G401 (cell line): Measurements from ENCODE around the gene LPIN1. TPM values are rescaled to one million over a fixed set of nuclear protein-coding genes. Genes with fewer than 3 reads are reported as not detected.

Experiments used
- DNase-seq: peaks from one replicate; pipeline ENCODE4 v3.0.0-alpha.2; 2015; ENCODE audit warnings: low spot score
- in situ Hi-C: cut with HindIII; loops from 2 replicates; pipeline ENCODE4 v1.10.0; 2016; ENCODE audit warnings: low sequenced_read_pairs, mixed read lengths
- total RNA-seq: library from RNA; depleted of rRNA; stranded (reverse); fragments of >200 nt; shearing (Covaris generic); gene quantifications from 2 replicates; pipeline ENCODE4 v1.2.3, GENCODE V29; 2014

Gene LPIN1
- total RNA-seq, 1 experiment from 2014 or later: 30.4 TPM

DNA sequence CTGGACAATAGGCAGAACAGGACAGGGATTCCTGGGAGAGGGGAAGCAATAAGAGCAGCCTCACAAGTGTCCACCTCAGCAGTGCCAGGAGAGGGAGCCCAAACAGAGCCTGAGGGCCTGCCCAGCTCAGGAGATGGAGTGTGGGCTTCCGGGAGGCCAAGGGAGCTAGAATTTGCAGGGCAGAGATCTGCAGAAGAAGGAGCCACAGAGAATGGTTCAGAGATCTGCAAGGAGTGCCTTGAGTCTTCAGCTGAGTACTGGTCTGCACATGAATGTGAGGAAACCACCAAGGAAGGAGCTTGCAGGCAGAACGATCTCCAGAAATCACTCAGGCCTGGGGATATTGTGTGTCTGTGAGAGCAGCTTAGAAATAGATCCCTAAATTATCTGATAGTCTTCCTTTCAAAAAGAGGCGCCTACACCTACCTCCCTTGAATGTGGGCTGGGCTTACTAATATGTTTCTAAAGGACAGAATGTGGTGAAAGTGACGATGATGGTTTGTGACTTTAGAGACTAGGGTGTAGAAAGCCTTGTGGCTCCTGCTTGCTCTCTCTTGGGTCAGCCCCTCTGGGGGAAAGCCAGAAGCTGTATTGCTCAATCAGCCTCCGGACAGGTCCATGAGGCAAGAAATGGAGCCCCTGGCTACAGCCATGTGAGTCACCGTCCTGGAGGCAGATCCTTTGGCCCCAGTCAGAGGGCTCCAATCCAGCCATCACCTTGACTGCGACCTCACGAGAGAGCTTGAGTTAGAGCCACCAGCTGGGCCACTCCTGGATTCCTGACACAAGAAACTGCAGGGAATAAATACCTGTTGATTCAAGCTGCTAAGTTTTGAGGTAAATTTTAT is 7.6 kb upstream of the LPIN1 start:
- in situ Hi-C loops: no loop called here
- peak; percentile 65 for DNase-seq

DNA sequence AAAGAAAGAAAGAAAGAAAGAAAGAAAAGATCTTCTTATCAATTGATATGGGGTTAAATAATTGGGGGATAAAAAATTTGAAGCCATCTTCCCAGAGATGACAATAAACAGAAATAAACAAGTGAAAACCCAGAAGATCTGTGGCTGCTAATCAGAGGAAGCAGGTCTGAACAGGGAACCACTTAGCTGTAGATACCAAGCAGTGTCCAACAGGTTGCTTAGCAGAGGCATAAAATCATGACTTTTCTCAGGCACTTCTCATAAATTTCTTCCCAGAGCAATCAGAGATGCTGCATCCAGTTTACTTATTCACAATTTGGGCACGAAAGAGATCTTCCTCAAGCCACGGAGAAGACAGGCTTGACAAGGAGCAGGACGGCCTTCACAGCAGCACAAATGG is 5.7 kb upstream of the LPIN1 start:
- in situ Hi-C loops: no loop called here
- DNase-seq: no peak

GRCh38 chr2:11742317-11742701 is 4.1 kb upstream of the LPIN1 start:
- no peak for DNase-seq
- in situ Hi-C loops: no loop called here

DNA sequence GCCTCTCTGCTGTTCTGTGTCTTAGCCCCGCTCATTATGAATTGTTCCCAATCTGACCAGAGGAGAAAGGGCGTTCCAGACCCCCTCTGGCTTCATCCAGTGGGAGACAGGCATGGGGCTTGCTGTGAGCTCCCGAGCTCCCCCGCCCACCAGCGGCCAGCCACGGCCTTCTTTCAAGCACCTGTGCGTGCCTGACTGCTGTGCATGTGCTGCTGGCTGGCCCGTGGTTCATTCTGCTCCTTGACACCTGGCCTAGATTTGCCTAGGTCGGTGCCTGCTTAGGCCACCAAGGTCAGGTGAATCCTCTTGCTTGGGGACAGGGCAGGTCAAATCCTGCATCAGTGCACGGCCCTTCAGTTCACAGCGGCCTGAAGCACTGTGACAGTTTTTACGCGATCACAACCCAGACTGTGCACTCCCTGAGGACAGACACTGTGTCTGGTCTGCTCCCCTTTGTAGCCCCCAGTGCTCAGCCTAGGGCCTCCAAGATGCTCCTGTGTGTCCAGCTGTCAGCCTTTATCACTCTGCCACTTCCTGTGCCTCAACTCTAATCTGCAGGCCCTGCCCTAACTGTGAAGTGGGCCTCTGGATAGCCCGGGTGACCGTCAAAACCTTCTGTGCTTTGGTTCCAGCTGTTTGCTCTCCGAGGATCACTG is 3.6 kb upstream of the LPIN1 start:
- DNase-seq: no peak
- in situ Hi-C loops: no loop called here

- in situ Hi-C loops: no loop called here
- no peak for DNase-seq
These were observed 3.1 kb upstream of the LPIN1 start for GRCh38 chr2:11743366-11743765.

DNA sequence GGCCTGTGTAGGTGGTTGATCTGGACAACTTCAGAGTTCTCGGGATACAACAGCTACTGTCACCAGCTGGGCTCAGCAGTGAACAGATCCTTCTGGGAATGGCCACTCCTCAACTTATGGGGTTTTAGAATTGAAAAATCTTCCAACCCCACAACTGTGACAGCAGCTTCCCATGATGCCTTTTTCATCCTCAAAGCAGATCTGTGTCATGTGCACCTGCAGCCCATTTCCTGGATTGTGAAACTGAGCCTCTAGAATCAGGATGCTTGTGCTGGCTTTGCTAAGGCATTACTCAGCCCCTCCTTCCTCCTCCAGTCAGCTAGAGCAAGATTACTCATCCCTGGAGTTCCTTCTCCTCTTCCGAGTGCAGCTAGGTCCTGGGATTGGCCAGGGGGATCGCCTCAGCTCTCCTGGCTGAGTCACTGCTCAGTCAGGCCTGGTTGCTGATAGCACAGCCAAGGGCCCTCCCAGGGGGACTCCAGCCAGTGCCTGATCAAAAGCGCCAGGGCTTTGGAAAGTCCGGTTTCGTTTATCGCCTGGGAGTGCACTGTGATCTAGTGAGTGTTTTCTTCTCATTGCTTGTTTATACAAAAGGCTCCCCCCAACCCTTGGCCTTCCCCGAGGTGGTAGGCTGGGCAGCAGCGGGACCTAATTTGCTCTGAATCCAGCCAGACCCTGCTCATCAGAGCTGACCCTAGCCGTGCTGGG is 2.4 kb upstream of the LPIN1 start:
- peak; percentile 95 for DNase-seq
- in situ Hi-C loops: no loop called here

DNA sequence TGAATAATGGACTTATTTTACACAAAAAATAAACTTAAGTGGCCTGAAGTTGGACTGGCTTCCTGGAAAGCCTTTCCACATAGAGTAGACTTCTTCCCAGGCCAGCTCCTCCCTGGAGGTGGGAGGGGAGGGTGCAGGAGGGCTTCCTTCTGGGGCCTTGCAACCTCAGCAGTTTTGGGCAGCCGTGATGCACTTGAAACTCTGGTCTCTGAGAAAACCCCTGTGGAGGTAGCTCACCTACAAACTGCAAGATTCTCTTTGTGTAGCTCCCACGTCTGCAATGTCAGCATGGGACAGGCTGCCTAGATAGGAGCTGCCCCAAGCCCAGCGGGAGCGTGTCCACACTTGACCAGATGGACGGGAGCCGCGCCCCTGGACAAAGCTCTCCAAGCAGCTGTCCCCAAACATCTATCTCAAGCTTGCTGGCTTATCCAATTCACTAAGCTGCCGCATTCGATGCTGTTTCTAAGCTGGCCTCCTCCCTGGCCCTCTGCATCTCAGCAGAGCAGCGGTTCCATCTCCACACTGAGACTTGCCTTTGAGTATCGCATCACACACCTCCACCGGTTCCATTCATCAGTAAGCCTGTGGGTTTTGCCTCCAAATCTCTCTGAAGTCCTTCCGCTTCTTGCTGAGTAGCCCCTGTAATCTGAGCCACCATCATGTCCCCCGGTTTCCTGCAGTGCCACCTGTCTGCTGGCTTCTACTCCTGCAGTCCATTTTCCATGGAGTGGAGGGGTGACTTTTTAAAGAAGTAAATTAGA is 1.6 kb upstream of the LPIN1 start:
- in situ Hi-C loops: no loop called here
- peak; percentile 75 for DNase-seq

DNA sequence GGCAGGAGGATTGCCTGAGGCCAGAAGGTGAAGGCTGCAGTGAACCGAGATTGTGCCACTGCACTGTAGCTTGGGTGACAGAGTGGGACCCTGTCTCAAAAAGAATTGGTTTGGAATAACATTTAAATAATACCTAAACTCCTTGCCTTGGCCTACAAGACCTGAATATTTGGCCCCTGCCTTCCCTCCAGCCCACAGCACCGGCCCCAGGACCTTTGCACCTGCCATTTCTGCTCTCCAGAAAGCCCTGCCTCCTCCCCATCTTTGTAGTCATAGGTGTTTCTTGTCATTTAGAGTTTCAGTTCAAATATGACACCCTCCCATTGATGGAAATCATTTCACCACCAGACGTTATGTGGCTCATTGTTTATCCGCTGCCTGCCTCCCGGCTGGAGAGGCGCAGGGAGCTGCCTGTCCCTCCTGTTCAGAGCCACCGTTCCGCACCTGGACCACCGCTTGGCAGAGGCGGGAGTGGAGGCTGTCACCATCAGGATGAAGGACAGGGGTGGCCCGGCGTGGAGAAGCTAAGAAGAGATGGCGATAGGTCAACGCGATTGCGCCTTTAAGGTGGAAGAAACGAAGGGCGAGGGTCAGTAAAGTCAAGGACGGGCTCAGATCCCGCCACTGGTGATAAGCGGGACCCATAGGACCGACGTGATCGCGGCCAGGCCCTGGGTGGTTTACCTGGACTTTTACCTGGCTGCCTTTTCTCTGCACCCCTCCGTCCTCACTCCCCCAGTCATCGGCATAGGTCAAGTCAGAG is 638 bp upstream of the LPIN1 start:
- in situ Hi-C loops: no loop called here
- DNase-seq: no peak

DNA sequence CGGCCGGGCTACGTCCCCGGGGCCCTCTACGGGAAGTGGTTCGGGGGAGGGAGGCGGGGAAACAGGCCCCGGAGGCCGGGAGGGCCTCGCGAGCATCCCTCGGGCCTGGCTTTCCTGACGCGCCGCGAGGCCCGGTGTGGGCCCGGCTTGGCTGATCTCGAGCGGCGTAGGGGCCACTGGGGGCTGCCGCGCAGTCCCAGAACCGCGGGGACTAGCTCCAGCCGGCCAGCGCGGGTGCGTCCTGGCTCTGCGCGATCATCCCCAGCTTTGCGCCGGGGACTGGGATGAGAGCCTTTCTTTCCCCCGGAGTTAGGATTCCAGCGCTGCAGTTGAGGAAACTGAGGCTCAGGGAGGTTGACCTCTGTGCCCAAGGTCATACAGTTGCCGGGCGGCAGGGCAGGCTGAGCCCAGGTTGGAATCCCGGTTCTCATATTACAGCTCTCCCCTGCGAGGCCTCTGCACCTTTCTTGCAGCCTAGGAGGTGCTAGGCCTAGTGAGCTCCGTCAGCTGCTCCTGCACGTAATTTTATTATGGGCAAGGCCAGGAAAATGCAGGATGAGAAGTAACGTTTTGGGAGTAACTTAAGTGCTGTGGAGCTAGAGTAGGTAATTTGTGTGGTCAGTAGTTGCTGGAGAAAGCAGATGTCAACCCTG is 501 bp downstream of the LPIN1 start:
- in situ Hi-C loops: no loop called here
- DNase-seq: peak; percentile 62

DNA sequence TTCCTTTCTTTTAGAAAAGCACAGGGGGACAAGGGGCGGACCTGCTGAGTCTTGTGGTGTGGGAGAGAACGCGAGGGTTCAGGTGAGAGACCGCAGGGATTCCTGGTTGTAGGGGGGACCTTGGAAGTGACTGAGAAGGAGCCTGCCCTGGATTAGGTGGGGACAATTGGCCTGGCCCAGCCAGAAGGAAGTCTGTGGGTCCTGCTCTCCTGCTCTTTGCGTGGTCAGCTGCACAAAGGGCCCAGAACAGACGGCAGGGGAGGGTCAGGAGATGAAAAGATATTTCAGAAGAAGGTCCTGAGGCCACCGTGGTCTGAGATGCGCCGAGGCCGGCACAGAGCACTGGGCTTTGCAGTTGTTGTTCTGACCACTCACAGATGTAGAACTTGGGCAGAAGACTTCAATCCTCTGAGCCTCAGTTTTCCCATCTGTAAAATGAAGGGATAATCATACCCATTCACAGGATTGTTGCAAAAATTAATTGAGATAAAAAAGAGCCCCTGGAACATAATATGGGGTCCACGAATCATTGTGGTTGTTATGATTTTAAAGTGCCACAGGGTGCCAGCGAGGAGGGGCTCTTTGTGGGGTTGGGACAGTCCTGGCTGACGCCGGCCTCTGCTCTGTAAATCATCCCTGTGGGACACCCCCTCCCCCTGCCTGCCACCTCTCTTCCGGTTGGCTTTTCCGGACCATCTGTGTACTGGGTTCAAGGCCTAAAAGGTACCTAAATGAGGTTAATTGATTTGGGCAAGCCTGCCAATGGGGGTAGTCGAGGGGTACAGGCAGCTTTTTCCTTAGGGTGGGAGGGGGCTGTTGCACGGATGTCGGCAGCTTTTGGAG is 1.8 kb downstream of the LPIN1 start:
- peak; percentile 23 for DNase-seq
- in situ Hi-C loops: no loop called here

DNA sequence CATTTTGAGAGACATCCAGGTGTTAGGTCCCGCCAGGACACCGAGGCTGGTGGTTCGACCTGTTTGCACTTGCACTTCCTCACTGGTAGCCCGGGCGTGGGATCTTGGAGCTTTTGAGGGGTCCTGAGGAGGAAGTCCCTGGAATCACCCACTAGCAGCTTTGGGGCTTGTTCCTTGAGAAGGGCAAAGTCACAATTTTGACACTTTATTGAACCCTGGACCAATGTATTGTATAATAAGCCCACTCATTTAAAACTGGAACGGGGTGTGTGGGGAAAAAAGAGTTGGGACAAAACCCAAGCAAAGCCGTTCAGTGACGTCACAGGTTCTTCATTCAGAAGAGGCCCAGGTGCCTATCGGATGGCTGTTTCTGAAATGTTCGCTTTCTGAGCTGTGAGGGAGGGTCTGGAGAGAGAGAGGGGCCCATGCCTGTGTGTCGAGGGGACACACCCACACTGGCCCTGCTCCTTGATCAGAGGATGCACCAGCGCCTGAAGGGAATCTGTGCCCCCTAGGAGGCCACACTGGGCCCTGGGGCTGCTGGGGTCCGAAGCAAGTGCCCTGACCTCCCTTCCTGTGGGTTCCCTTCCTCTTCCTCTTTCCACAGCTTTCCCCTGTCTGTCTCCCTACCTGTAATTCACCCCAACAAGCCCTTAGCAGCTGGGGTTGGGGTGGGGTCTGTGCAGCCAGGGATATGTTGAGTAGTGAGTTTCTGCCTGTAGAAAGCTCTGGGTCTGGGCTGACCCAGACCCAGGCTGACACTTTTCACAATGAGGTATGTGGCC is 2.6 kb downstream of the LPIN1 start:
- DNase-seq: peak; percentile 22
- in situ Hi-C loops: no loop called here

- in situ Hi-C loops: no loop called here
- peak; percentile 65 for DNase-seq
These were observed 3.4 kb downstream of the LPIN1 start for GRCh38 chr2:11749646-11750349.

DNA sequence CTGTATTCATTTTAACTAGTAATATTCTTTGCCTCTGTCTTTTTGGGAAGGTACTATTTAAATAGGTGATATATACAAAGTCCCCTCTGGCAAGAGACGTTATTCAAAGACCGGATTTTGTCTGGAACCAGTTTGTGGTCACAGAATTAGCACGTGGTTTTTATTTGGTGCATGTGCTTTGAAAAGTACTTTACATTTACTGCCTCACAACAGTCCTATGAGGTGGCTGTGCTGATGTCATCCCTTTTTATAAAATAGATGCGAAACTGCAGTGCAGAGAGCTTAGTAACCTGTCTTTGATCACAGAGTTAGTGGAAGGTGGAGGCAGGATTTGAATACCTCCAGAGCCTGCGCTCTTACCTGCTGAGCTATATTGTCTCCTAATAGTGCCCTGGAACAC is 4.0 kb downstream of the LPIN1 start:
- in situ Hi-C loops: no loop called here
- DNase-seq: peak; percentile 19

GRCh38 chr2:11750917-11751316 is 4.5 kb downstream of the LPIN1 start:
- DNase-seq: peak; percentile 51
- in situ Hi-C loops: no loop called here

GRCh38 chr2:11752906-11753305 is 6.5 kb downstream of the LPIN1 start:
- in situ Hi-C loops: no loop called here
- DNase-seq: no peak

DNA sequence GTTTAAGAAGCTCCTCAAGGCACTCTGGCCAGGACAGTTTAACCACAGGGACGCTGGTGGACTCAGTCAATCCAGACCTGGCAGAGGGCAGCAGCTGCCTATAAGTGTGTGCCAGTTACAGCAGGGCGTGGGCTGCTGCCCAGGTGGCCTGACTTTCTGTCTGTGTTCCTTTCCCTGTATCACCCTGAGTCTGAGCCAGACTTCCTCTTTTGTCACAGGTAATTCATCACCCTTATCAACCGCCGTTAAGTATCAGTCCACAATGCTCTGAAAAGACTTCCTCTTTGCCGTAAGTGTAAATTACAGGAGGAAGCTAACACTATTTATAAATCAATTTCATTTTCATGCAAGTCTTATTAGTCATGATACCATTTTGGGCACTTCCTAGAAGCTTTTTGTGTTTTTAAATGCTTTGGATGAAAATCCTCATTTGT is 7.0 kb downstream of the LPIN1 start:
- peak; percentile 60 for DNase-seq
- in situ Hi-C loops: no loop called here
